T-helper 17 cell (primary cell): ENCODE measurements around the gene FCN3. TPM values are rescaled to one million over a fixed set of nuclear protein-coding genes. Genes with fewer than 3 reads are reported as not detected.
"Not testable (repeated sequence)": the region's sequence is repeated elsewhere in the genome, so short reads cannot be mapped to it uniquely, and the experiment has no call there.

Source experiments
- ATAC-seq: fragments of 150-1000 bp; cut with Tn5 transposase; 2 replicates; pipeline ENCODE4 v1.10.0; 2021; ENCODE audit warnings: mild to moderate bottlenecking, moderate library complexity
- DNase-seq, 3 donors: peaks; one replicate each; pipeline versions ENCODE4 v3.0.0 to v3.0.0-alpha.2; 2020 to 2021
- H3K9me3 ChIP-seq: one replicate; pipeline ENCODE4 v1.7.0; 2013; ENCODE audit warnings: low read length, mild to moderate bottlenecking; ENCODE audit not compliant: control insufficient read depth, poor library complexity, severe bottlenecking
- H3K27ac Mint-ChIP-seq: one replicate; pipeline ENCODE4 v1.8.0; 2022; ENCODE audit warnings: mild to moderate bottlenecking, moderate library complexity, mixed read lengths
- H3K27me3 Mint-ChIP-seq: one replicate; pipeline ENCODE4 v1.8.0; 2022; ENCODE audit warnings: mixed read lengths
- H3K36me3 Mint-ChIP-seq: one replicate; pipeline ENCODE4 v1.8.0; 2022; ENCODE audit warnings: low read depth, mixed read lengths
- H3K4me1 Mint-ChIP-seq: one replicate; pipeline ENCODE4 v1.8.0; 2022; ENCODE audit warnings: mild to moderate bottlenecking, mixed read lengths
- H3K4me3 Mint-ChIP-seq: one replicate; pipeline ENCODE4 v1.8.0; 2022; ENCODE audit warnings: mild to moderate bottlenecking, moderate library complexity, mixed read lengths
- total RNA-seq, 4 donors: library from RNA in 2 of 4; stranded (reverse) in 2 of 4; gene quantifications; one replicate each; pipeline ENCODE4 v1.2.3 and lab custom pipeline; 2022 to 2026

The FCN3 gene
- total RNA-seq, 2 donors from 2014 or later: not detected

DNA sequence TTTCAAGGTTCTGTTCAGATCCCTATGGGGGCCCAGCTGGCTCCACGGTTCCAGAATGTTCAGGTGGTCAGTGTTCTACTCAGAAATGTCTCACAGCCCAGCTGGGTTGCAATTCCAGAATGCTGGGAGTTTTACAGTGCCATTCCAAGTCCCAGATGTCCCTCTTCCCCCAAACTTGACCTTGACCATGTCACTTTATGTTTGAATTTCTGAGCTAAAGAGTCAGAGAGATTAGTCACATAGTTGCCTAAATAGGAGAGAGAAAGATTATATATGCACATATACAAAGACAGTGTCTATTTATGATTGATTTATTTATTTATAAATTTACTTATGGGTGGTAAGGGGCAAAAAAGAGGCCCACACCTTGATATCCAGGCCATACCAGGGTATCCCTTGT is 20.3 kb upstream of the FCN3 start:
- no peak overlapping the region for H3K4me3 Mint-ChIP-seq
- DNase-seq (no peak), ATAC-seq (no peak)
- no peaks in the 10 kb centered on the region for H3K9me3 ChIP-seq
- peak overlapping the region; percentile 86 for H3K27ac Mint-ChIP-seq
- H3K36me3 Mint-ChIP-seq: no peaks in the 10 kb centered on the region
- no peaks in the 10 kb centered on the region for H3K27me3 Mint-ChIP-seq
- H3K4me1 Mint-ChIP-seq: peaks cover 17% of the 10 kb centered on the region

DNA sequence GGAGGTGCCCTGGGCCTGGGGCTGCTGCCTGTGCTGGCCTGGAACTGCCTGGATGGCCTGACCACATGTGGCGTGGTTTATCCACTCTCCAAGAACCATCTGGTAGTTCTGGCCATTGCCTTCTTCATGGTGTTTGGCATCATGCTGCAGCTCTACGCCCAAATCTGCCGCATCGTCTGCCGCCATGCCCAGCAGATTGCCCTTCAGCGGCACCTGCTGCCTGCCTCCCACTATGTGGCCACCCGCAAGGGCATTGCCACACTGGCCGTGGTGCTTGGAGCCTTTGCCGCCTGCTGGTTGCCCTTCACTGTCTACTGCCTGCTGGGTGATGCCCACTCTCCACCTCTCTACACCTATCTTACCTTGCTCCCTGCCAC is 19.6 kb upstream of the FCN3 start:
- no peaks in the 10 kb centered on the region for H3K27me3 Mint-ChIP-seq
- peak overlapping the region; percentile 90 for H3K27ac Mint-ChIP-seq
- no peaks in the 10 kb centered on the region for H3K9me3 ChIP-seq
- H3K4me3 Mint-ChIP-seq: no peak overlapping the region
- no peak for ATAC-seq
- no peaks in the 10 kb centered on the region for H3K36me3 Mint-ChIP-seq
- H3K4me1 Mint-ChIP-seq: peaks cover 17% of the 10 kb centered on the region
- DNase-seq: no peak

DNA sequence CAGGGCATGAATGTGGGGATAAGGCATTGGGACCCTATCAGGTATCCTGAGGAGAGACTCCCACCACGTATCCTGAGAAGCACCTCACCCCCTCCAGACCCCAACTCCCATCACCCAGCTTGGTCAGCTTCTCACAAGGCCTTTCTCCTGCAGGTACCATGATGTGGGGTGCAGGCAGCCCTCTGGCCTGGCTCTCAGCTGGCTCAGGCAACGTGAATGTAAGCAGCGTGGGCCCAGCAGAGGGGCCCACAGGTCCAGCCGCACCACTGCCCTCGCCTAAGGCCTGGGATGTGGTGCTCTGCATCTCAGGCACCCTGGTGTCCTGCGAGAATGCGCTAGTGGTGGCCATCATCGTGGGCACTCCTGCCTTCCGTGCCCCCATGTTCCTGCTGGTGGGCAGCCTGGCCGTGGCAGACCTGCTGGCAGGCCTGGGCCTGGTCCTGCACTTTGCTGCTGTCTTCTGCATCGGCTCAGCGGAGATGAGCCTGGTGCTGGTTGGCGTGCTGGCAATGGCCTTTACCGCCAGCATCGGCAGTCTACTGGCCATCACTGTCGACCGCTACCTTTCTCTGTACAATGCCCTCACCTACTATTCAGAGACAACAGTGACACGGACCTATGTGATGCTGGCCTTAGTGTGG is 19.1 kb upstream of the FCN3 start:
- DNase-seq: no peak
- no peak for ATAC-seq
- peak overlapping the region; percentile 90 for H3K27ac Mint-ChIP-seq
- no peaks in the 10 kb centered on the region for H3K36me3 Mint-ChIP-seq
- H3K4me3 Mint-ChIP-seq: peak overlapping the region; percentile 59
- H3K27me3 Mint-ChIP-seq: no peaks in the 10 kb centered on the region
- H3K9me3 ChIP-seq: no peaks in the 10 kb centered on the region
- peaks cover 17% of the 10 kb centered on the region for H3K4me1 Mint-ChIP-seq

DNA sequence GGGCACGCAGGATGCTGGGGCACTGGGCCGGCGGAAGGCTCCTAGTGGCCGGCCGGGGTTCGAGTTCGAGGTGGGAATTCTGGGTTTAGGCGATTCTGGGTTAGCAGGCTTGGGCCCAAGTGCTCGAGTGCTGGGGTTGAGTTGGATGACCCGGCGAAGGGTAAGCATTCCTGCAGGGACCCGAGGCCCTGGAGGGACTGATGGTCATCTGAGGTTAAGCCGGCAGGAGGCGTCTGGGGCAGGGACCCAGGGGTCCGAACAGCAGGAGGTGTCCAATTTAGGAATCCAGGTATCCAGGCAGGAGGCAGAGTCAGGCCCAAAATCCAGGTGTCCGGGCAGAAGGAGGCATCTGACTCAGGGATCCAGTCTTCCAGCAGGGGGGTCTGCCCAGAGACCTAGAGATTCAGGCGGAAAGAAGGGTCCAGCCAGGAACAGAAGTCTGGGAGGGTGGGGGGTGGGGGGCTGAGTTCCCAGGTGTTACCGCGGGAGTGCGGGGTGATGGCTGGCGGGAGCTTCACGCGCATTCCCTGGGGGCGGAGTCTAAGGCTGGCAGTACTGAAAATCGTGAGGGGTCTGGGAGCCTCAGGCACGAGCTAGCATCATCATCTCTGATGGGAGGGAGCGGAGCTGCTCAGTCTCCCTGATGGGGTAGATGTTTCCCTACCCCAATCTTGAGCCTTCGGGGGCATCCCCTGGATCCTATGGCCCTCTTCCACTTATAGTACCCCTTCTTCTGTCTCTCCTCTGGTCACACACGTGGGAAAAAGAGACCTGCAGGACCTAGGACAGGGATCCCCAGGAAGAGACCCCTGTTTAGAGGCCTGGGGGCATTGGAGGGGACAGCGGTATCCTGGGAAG is 18.4 kb upstream of the FCN3 start:
- DNase-seq (no peak), ATAC-seq (no peak)
- no peaks in the 10 kb centered on the region for H3K9me3 ChIP-seq
- Mint-ChIP-seq H3K27ac (peak overlapping the region; percentile 90), H3K4me1 (peaks cover 21% of the 10 kb centered on the region), H3K27me3 (no peaks in the 10 kb centered on the region), H3K36me3 (no peaks in the 10 kb centered on the region), H3K4me3 (peak overlapping the region; percentile 92)

DNA sequence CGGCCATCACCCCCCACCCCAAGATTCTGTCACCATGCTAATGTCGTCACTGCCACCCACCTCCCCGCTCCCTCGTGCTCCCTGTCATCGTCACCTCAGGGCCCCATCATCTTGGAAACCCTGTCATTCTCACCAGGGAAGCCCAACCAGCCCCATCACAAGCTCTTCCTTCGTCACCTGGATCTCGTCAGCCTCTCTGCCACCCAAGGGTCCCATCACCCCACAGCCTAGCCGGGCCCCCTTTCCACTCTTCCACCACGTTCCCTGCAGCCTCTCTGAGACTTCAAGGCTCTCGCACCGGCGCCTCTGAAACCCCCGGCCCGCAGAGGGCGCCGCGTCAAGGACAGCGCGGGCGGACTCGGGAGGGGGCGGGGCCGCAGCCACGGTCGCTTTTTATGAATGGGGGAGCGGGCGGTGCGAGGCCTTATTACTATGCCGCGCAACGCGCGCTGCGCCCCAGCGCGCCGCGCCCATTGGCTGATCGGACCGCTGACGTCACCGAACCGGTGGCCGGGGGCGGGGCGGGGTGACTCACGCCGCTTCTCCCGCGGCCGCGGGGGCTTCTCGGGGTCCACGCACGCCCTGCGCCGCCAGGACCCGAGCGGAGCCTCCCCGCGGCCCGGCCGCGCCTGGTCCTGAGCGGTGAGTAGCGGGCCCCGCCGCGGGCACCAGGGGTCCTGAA is 17.6 kb upstream of the FCN3 start, which contains the start of gene GPR3:
TSS of gene GPR3 (plus strand) at position 527 of the 682 bp plus-strand sequence. CDS start 1,177 bp downstream, outside the sequence.
- Mint-ChIP-seq H3K27me3 (no peaks in the 10 kb centered on the region), H3K4me3 (peak within 1 kb of the TSS; percentile 92), H3K36me3 (no peaks in the 10 kb centered on the region), H3K4me1 (peaks cover 21% of the 10 kb centered on the region), H3K27ac (peak within 1 kb of the TSS; percentile 90)
- DNase-seq (peak; percentile 85 to 95 (median 95)), ATAC-seq (peak; percentile 93)
- H3K9me3 ChIP-seq: no peaks in the 10 kb centered on the region

DNA sequence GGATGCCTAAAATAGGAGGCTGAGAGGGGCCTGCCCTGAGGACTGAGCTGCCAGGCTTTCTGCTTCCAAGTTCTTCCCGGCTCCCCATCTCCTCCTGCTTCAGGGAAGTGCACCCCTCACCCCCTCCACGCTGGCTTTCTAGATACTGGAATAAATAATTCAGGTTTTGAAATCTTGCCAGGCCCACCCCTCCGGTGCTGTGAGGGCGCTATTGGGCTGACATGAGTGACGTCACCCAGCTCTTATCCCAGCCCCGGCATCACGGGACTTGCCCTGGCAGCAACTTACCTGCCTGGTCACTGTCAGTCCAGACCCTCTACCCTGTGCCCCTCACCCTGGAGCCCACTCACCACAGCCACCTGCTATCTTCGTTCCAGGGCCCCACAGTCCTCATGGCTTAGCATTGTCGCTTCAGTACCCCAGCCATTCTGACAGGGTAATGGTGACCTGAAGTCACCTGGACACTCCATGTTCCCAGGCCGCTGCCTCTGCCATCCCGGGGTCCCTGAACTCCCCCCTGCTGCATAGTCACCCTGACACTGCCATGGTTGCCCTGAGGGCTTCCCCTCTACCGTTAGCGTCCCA is 17.0 kb upstream of the FCN3 start:
- Mint-ChIP-seq H3K4me3 (peak overlapping the region; percentile 92), H3K36me3 (no peaks in the 10 kb centered on the region), H3K27me3 (no peaks in the 10 kb centered on the region), H3K27ac (peak overlapping the region; percentile 90), H3K4me1 (peaks cover 21% of the 10 kb centered on the region)
- DNase-seq (peak in 1 of 3 donors; percentile 23), ATAC-seq (no peak)
- H3K9me3 ChIP-seq: no peaks in the 10 kb centered on the region

DNA sequence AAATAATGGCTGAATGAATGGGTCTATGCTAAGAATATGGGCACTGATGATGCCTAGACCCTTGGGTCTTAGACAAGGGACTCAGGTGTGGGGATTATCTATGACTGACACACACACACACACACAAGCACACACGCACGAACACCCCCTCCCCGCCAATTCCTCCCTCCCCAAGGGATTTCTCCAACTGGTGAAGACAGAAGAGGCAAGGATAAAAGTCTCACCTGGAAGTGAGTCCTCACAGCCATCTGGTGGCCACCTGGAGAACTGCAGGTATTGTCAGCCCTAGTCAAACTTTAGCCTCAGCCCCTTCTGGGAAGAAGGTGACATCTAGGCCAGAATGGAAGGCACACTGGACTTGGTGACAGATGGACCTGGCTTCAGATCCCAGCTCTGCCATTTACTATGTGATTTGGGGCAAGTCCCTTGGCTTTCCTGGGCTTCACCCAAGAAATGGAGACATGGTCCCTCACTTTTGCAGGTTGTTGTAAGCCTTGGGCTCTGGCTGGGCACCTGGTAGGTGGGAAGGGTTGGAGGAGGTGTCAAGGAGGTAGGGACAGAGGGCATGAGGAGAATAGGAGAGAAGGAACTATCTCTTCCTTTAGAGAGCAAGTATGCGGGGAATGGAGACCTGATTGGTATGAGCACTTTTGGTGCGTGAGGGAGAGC is 13.8 kb upstream of the FCN3 start:
- ATAC-seq (no peak), DNase-seq (peak; percentile 52 to 71 (median 60))
- Mint-ChIP-seq H3K4me1 (peaks cover 19% of the 10 kb centered on the region), H3K4me3 (no peak overlapping the region), H3K36me3 (no peaks in the 10 kb centered on the region), H3K27me3 (no peaks in the 10 kb centered on the region), H3K27ac (peak overlapping the region; percentile 87)
- H3K9me3 ChIP-seq: no peaks in the 10 kb centered on the region

DNA sequence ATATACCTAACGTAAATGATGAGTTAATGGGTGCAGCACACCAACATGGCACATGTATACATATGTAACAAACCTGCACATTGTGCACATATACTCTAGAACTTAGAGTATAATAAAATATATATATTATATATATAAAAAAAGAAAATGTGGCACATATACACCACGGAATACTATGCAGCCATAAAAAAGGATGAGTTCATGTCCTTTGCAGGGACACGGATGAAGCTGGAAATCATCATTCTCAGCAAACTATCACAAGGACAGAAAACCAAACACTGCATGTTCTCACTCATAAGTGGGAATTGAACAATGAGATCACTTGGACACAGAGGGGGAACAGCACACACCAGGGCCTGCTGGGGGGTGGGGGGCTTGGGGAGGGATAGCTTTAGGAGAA is 10.2 kb upstream of the FCN3 start:
- not testable (repeated sequence) for DNase-seq, ATAC-seq, H3K27me3 Mint-ChIP-seq, H3K4me3 Mint-ChIP-seq, H3K27ac Mint-ChIP-seq, H3K36me3 Mint-ChIP-seq, H3K9me3 ChIP-seq
- H3K4me1 Mint-ChIP-seq: peaks cover 10% of the 10 kb centered on the region

DNA sequence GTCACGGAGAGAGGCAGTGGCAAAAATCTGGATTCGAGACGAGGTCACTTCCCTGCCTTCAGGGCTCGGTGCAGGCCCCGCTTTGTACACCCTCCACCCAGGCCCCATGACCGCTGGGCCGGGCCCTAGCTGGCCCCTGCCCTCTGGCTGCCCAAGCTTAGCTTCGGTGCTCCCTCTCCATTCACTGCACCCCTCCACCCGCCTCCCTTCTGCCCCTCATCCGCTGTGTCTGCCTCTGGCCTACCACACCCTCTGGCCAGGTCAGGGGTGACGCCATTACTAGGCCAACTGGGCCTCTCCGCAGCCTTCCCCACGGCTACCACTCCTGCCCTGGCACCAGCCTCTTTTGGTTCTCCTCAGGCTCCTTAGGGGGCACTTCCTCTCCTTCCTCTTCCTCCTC is 9.0 kb upstream of the FCN3 start:
- H3K9me3 ChIP-seq: no peaks in the 10 kb centered on the region
- Mint-ChIP-seq H3K36me3 (no peaks in the 10 kb centered on the region), H3K27me3 (peaks cover 6% of the 10 kb centered on the region), H3K27ac (no peak overlapping the region), H3K4me1 (peaks cover 9% of the 10 kb centered on the region), H3K4me3 (no peak overlapping the region)
- DNase-seq: no peak
- no peak for ATAC-seq

DNA sequence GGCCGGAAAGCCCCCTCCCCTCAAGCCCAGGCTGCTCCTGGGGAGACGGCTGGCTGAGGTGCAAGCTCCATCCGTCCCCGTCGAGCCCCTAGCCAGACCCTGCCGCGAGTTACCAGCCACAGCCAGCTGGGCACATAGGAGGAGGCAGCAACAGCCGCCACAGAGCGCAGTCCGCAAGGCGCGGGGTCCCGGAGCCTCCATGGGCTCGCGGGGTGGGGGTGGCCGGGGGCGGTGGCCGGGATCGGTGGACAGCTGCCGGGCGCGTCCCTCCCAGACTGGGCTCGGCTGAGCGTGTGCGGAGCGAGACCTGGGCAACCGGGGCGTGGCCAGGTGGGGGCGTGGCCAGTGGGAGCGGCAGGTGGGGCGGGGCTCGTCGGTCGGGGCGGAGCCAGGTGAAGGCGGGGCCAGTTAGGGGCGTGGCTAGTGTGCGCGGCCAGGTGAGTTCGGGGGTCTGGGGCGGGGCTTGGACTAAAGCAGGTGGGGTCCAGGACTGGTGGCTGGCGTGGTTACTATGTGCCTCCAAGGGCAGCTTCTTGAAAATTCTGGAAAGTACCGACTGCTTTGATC is 8.5 kb upstream of the FCN3 start, which contains the start of gene CD164L2:
TSS of gene CD164L2 (minus strand) at position 295 of the 567 bp plus-strand sequence. CDS start at position 201, 94 bp downstream.
- no peak within 1 kb of the TSS for H3K27ac Mint-ChIP-seq
- peak; percentile 88 for ATAC-seq
- H3K9me3 ChIP-seq: no peaks in the 10 kb centered on the region
- H3K4me3 Mint-ChIP-seq: no peak within 1 kb of the TSS
- DNase-seq: peak; percentile 44 to 55 (median 51)
- H3K27me3 Mint-ChIP-seq: peaks cover 6% of the 10 kb centered on the region
- H3K36me3 Mint-ChIP-seq: no peaks in the 10 kb centered on the region
- H3K4me1 Mint-ChIP-seq: peaks cover 6% of the 10 kb centered on the region

DNA sequence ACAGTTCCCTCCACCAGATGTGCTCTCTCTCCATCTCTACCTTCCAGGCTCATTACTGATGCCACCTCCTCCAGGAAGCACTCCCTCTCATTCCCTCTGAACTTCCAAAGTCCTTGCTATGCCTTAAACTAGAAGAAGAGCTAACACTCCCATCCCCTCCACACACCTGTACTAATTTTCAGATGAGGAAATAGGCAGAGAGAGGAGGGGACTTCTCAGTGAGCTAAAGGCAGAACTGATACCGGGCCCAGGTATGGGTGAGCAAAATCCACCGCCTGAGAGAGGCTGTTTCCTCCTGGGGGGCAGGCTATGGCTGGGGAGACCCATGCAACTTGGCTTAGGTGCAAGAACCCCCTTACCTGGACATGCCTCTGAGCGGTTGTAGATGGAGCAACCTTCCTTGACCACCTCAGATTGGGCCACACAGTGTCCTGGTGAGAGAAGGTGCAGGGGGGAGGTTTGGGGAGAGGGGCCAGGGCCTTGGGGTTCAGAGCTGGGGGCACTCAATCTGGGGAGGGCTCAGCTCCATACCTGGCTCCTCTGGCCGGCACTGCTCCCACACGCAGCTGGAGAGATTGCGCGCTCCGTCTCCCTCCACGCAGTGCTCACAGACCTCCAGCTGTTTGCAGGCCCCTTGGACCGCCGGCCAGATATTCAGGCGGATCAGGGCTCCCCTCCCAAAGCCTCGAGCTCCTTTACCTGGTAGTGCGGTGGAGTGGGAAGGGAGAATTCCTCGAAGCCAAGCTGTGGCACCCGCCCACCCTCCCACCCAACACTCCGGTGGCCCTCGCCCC is 7.5 kb upstream of the FCN3 start:
- Mint-ChIP-seq H3K27me3 (peaks cover 6% of the 10 kb centered on the region), H3K4me3 (no peak overlapping the region), H3K27ac (no peak overlapping the region), H3K36me3 (no peaks in the 10 kb centered on the region), H3K4me1 (peaks cover 10% of the 10 kb centered on the region)
- no peak for ATAC-seq
- no peaks in the 10 kb centered on the region for H3K9me3 ChIP-seq
- DNase-seq: no peak
